T-helper 1 cell treated with Interleukin-12 subunit alpha and Interleukin-12 subunit beta and Interleukin-4 antibody, amounts not matched to agents 30 μg/mL and 1 μg/mL, for 36 hours (primary cell): Measurements from ENCODE around the gene UBAC2.

Experiments used
- H3K27ac Mint-ChIP-seq: one replicate; pipeline ENCODE4 v1.8.0; 2021; ENCODE audit warnings: mild to moderate bottlenecking, mixed read lengths
- H3K27me3 Mint-ChIP-seq: one replicate; pipeline ENCODE4 v1.8.0; 2021; ENCODE audit warnings: low read depth, mixed read lengths
- H3K36me3 Mint-ChIP-seq: one replicate; pipeline ENCODE4 v1.8.0; 2021; ENCODE audit warnings: low read depth, mixed read lengths
- H3K4me1 Mint-ChIP-seq: one replicate; pipeline ENCODE4 v1.8.0; 2021; ENCODE audit warnings: low read depth, mixed read lengths
- H3K4me3 Mint-ChIP-seq: one replicate; pipeline ENCODE4 v1.8.0; 2021; ENCODE audit warnings: mild to moderate bottlenecking, moderate library complexity, mixed read lengths
- H3K9me3 Mint-ChIP-seq: one replicate; pipeline ENCODE4 v1.8.0; 2021; ENCODE audit warnings: mixed read lengths

UBAC2 gene

DNA sequence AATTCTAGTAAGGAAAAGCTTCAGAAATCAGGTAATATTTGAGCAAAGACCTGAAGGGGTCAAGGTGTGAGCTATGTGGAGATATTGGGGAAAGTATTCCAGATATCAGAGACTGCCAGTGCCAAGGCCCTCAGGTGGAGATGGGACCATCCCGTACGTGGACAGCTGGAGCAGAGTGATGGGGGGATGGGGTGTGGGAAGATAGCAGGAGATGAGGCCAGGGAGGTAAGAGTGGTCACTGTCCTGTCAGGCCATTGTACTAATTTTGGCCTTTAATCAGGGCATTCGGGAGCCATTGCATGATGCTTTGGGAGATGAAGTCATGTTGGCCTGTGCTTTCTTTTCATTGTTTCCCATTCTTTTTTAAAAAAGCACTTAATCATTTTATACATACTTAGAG, 70.6 kb downstream of the UBAC2 start:
- Mint-ChIP-seq H3K27me3 (no peaks in the 10 kb centered on the region), H3K36me3 (peaks cover 34% of the 10 kb centered on the region), H3K4me3 (no peak overlapping the region), H3K4me1 (peaks cover 34% of the 10 kb centered on the region), H3K27ac (no peak overlapping the region), H3K9me3 (peaks cover 15% of the 10 kb centered on the region)

DNA sequence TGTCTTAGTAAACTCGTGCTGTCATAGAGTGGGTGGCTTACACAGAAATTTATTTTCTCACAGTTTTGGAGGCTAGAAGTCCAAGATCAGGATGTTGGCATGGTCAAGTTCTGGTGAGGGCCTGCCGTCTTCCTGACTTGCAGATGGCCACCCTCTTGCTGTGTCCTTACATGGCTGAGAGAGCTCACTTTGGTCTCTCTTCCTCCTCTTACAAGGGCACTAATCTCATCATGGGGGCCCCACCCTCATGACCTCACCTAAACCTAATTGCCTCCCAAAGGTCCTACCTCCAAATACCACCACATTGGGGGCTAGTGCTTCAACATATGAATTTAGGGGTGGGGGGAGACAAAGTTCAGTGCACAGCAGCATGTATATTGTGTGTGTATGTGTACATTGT, 71.8 kb downstream of the UBAC2 start:
- H3K4me1 Mint-ChIP-seq = peaks cover 39% of the 10 kb centered on the region
- no peaks in the 10 kb centered on the region for H3K27me3 Mint-ChIP-seq
- no peak overlapping the region for H3K4me3 Mint-ChIP-seq
- H3K9me3 Mint-ChIP-seq = peaks cover 15% of the 10 kb centered on the region
- H3K27ac Mint-ChIP-seq = no peak overlapping the region
- peaks cover 36% of the 10 kb centered on the region for H3K36me3 Mint-ChIP-seq

DNA sequence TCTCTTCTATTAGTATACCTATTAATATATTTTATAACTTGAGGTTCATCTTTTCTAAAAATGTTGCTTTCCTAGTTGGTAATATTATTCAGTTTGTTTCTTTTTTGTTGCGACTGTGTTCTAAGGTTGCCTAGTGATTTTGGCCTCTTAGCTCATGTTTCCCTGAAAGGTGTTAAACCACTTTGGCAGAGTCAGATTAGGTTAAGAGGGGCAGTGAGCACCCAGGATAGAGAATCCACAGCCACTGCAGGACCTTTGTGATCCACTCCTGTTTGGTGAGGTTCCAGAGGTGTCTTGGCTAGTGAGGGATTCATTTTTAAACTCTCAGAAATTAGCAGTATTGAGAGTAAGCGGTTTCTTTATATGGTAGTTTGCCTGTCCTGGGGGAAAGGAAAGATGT, 72.5 kb downstream of the UBAC2 start:
- peak overlapping the region; percentile 76 for H3K27ac Mint-ChIP-seq
- H3K36me3 Mint-ChIP-seq = peaks cover 35% of the 10 kb centered on the region
- H3K4me3 Mint-ChIP-seq = no peak overlapping the region
- H3K4me1 Mint-ChIP-seq = peaks cover 44% of the 10 kb centered on the region
- H3K27me3 Mint-ChIP-seq = no peaks in the 10 kb centered on the region
- peaks cover 15% of the 10 kb centered on the region for H3K9me3 Mint-ChIP-seq

DNA sequence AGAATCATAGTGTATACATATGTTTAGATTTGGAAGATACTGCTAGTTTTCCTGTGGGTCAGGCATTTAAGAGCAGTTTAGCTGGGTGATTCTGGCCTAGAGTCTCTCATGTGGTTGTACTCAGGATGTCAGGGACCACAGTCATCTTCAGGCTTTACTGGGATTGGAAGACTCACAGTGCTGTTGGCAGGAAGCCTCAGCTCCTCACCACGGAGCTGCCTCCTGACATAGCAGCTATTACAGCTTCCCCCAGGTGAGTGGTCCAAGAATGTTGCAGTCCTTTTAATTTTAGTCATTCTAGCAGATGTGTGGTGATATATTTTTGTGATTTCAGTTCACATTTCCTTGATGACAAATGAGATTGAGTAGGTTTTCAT, 74.4 kb downstream of the UBAC2 start:
- peak overlapping the region; percentile 24 for H3K27ac Mint-ChIP-seq
- H3K27me3 Mint-ChIP-seq = no peaks in the 10 kb centered on the region
- peaks cover 43% of the 10 kb centered on the region for H3K36me3 Mint-ChIP-seq
- peaks cover 15% of the 10 kb centered on the region for H3K9me3 Mint-ChIP-seq
- peaks cover 54% of the 10 kb centered on the region for H3K4me1 Mint-ChIP-seq
- H3K4me3 Mint-ChIP-seq = peak overlapping the region; percentile 7

DNA sequence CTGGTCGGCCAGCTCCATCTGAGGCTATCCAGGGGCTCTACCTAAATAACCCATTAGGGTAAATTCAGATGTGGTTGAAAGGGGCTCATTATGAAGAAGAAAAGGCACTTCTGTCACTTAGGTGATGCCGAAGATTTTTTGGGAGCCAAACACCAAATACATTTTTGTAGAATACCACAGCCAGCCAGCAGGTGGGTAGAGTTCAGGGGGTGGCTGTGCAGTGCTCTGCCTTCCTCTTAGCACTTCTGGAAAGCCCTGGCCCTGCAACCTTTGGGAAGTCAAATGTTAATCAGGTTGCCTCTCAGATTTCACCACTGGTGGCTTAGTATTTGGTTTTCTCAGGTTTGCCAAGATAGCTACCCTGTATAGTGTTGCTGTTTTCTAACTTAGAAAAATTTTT, 76.1 kb downstream of the UBAC2 start:
- H3K4me3 Mint-ChIP-seq = no peak overlapping the region
- H3K9me3 Mint-ChIP-seq = peaks cover 15% of the 10 kb centered on the region
- no peaks in the 10 kb centered on the region for H3K27me3 Mint-ChIP-seq
- H3K36me3 Mint-ChIP-seq = peaks cover 43% of the 10 kb centered on the region
- H3K27ac Mint-ChIP-seq = no peak overlapping the region
- peaks cover 59% of the 10 kb centered on the region for H3K4me1 Mint-ChIP-seq

DNA sequence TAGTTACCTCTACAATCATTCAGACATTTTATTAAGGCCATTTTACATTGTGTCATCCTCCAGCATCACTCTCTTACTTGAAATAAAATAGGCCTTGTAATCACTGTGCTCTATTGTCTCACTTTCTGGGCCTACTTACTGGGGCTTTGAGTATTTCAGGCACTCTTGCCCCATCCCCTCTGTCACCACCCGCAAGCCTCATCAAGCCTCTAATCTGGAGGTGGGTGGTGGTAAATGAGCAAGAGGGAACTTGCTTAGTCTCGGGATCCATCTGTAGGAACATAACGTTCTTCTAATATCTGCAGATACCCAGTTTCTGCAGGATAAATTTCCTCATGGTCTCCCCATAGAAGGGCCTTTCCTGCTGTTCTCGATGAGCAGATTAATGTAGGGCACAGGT, 77.0 kb downstream of the UBAC2 start:
- Mint-ChIP-seq H3K4me3 (no peak overlapping the region), H3K27me3 (no peaks in the 10 kb centered on the region), H3K27ac (no peak overlapping the region), H3K9me3 (peaks cover 7% of the 10 kb centered on the region), H3K4me1 (peaks cover 68% of the 10 kb centered on the region), H3K36me3 (peaks cover 37% of the 10 kb centered on the region)

DNA sequence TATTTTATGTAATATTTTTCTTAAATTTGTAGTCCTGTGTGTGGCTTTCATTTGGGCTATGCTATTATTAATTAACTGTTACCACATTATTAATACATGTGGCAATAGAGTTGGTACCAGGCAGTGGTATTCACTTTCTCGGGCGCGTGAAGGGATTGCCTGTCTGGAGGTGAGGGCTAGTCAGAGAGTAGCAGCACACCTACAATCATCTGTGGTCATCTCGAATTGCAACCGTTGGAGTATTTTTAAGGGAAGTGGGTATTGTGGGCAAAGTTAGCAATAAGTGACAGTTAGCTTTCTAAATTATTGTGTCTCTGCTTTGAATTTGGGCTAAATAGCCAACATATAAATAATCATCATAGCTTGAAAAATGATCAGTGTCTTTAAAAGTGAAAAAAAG, 77.5 kb downstream of the UBAC2 start:
- H3K9me3 Mint-ChIP-seq = peaks cover 1% of the 10 kb centered on the region
- H3K27me3 Mint-ChIP-seq = no peaks in the 10 kb centered on the region
- H3K4me3 Mint-ChIP-seq = no peak overlapping the region
- H3K4me1 Mint-ChIP-seq = peaks cover 71% of the 10 kb centered on the region
- no peak overlapping the region for H3K27ac Mint-ChIP-seq
- peaks cover 32% of the 10 kb centered on the region for H3K36me3 Mint-ChIP-seq

DNA sequence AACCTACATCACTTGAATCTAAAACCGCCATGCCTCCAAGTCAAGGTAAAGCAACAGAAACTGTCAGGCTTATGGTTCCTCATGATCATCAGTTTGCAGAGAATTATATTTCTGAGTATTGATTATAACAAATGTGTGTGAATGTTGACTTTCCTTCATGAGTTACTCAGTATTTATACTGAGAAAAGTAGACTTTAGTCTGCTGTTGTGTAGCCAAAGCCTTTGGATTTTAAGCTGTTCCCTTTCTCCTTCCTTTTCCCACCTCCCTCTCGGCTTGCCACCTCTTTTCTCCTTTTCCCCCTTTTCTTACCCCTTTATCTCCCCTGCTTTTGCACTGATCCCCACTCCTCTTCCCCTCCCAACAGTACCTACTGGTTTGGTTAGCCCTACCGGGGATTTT, 78.2 kb downstream of the UBAC2 start:
- H3K27ac Mint-ChIP-seq = no peak overlapping the region
- peaks cover 28% of the 10 kb centered on the region for H3K36me3 Mint-ChIP-seq
- no peak overlapping the region for H3K4me3 Mint-ChIP-seq
- H3K4me1 Mint-ChIP-seq = peaks cover 66% of the 10 kb centered on the region
- no peaks in the 10 kb centered on the region for H3K27me3 Mint-ChIP-seq
- H3K9me3 Mint-ChIP-seq = no peaks in the 10 kb centered on the region

DNA sequence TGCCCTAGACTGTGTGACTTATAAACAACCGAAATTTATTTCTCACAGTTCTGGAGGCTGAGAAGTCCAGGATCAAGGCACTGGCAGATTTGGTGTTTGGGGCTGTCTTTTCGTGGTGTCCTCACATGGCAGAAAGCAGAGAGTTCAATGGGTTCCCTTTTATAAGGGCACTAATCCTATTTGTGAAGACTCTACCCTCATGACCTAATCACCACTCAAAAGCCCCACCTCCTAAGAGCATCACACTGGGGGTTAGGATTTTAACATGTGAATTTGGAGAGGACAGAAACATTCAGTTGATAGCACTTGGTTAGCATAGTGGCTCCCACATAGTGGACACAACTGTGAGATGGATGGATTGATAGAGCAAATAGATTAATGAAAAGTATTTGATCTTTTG, 79.0 kb downstream of the UBAC2 start:
- H3K9me3 Mint-ChIP-seq = no peaks in the 10 kb centered on the region
- H3K27me3 Mint-ChIP-seq = no peaks in the 10 kb centered on the region
- no peak overlapping the region for H3K4me3 Mint-ChIP-seq
- peaks cover 61% of the 10 kb centered on the region for H3K4me1 Mint-ChIP-seq
- no peak overlapping the region for H3K27ac Mint-ChIP-seq
- H3K36me3 Mint-ChIP-seq = peaks cover 28% of the 10 kb centered on the region

DNA sequence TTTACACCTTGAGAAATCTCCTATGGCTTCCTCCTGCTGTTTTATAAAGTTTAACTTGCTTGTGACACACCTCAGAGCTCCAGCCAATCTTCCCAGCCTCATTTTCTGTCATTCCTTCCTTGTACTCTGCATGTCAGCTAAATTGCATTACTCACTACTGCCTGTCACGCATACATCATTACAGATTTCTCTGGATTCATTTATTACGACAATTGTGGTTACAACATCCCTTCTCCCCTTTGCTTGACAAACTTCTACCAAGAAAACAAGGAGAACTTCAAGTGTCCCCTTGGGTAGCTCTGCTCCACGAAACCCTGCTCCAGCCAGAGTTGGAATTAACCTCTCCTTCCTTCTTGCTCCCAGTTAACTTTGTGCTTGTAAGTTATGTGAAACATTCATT, 79.5 kb downstream of the UBAC2 start:
- peaks cover 25% of the 10 kb centered on the region for H3K36me3 Mint-ChIP-seq

DNA sequence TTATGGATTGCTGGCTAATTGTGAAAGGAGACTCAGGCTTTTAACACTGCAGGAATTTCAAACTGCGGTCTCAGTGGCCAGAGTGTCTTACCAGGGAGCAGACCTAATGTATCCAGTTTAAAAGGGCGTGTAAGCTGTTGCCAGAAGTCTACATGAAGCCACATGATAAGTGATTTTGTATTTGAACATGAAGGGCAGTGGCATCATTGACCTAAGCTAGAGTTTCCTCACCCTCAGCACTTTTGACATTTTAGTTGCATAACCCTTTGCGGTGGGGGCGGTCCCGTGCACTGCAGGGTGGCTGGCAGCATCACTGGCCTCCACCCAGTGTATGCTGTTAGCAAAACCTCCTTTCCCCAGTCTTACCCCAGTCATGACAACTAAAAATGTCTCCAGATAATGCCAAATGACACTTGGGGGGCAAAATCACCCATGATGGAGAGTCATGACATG, 81.2 kb downstream of the UBAC2 start:
- Mint-ChIP-seq H3K4me3 (no peak overlapping the region), H3K36me3 (peaks cover 28% of the 10 kb centered on the region), H3K27me3 (no peaks in the 10 kb centered on the region), H3K27ac (peak overlapping the region; percentile 29), H3K4me1 (peaks cover 48% of the 10 kb centered on the region), H3K9me3 (no peaks in the 10 kb centered on the region)

More for the DNA sequence above, 79.5 kb downstream of the UBAC2 start:
- H3K9me3 Mint-ChIP-seq = no peaks in the 10 kb centered on the region
- no peak overlapping the region for H3K4me3 Mint-ChIP-seq
- no peak overlapping the region for H3K27ac Mint-ChIP-seq
- H3K4me1 Mint-ChIP-seq = peaks cover 56% of the 10 kb centered on the region
- no peaks in the 10 kb centered on the region for H3K27me3 Mint-ChIP-seq

DNA sequence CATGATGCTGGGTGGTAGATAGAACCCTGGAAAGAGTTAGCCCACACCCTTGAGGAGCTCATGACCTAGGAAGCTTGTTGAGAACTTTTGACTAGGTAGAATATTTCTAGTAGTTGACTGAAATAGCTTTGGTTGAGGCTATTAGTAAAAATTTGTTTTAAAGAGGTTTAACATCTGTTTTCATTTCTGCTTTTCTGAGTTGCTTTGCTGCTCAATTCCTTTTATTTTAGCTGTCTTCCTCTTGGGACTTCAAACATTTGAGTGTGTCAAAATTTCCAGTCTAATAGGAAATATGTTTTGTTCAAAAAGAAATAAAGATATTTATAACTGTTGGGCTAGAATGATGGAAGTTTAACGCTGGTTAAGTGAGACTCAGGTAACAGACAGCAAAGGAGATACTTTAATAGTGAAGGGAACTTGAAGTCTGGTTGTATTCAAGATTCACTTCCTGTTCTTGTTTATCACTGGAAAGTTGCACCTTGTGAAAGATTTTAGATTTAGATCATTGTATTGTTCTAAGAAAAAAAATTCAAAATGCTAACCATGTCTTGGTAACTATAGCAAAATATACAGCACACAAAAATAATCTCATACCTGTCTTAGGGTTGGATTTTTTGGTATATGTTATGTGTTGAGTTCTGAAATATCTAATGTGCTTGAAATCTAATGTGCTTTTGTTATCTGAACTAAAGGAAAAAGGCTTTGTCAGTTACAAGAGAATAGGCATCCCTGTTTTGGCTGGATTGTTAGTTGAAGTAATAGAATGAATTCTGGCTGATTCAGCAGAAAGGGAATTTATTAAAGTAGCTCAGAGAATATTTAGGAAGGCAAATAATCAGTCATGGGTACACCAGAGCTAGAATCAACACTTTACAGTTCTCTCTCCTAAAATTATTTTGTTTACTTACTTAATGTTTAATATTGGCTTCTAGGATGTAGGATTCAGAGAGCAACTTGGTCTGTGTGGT, 81.9 kb downstream of the UBAC2 start:
- Mint-ChIP-seq H3K27ac (peak overlapping the region; percentile 47), H3K4me3 (peak overlapping the region; percentile 29), H3K4me1 (peaks cover 48% of the 10 kb centered on the region), H3K9me3 (no peaks in the 10 kb centered on the region), H3K36me3 (peaks cover 28% of the 10 kb centered on the region), H3K27me3 (no peaks in the 10 kb centered on the region)

DNA sequence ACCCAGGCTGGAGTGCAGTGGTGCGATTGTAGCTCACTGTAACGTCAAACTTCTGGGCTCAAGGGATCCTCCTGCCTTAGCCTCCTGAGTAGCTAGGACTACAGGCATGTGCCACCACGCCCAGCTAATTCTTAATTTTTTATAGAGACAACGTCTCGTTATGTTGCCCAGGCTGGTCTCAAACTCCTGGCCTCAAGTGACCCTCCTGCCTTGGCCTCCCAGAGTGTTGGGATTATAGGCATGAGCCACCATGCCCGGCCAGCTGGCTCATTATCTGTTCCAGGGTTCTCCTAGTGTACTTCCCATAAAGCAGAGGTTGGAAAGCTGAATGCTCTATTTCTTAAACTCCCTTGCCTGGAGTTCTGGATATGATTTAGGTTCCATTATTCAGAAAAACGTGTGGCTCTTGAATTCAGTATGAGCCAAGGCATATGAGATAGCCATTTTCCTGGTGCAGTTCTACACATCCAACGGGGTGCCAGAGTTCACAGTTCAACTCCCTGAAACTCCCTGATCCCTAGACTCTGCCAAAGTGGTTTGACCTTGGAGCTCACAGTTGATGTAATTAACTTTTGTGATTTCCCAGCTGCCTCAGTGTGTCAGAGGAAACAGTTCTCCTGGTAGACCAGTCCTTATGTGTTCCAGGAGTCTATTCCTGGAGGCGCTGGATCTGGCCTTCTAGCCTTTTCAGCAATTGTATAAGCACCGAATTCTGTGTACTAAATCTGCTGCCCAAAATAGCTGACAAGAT, 85.0 kb downstream of the UBAC2 start:
- Mint-ChIP-seq H3K27ac (no peak overlapping the region), H3K27me3 (no peaks in the 10 kb centered on the region), H3K4me3 (no peak overlapping the region), H3K9me3 (no peaks in the 10 kb centered on the region), H3K36me3 (peaks cover 22% of the 10 kb centered on the region), H3K4me1 (peaks cover 53% of the 10 kb centered on the region)

DNA sequence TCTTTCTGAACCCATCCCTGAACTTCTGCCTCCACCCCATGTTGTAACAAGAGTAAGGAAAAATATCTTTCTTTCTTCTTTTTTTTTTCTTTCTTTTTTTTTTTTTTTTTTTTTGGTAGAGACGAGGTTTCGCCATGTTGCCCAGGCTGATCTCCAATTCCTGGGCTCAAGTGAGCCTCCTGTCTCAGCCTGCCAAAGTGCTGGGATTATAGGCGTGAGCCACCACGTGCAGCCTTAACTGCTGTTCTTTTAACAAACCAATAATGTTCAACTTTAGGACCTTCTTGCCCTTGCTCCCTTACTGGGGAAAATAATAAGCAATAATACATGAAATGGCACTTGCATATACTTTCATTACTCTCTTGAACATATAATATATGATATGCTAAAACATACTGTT, 86.9 kb downstream of the UBAC2 start:
- peak overlapping the region; percentile 76 for H3K27ac Mint-ChIP-seq
- no peak overlapping the region for H3K4me3 Mint-ChIP-seq
- H3K27me3 Mint-ChIP-seq = no peaks in the 10 kb centered on the region
- H3K36me3 Mint-ChIP-seq = peaks cover 19% of the 10 kb centered on the region
- H3K9me3 Mint-ChIP-seq = no peaks in the 10 kb centered on the region
- peaks cover 43% of the 10 kb centered on the region for H3K4me1 Mint-ChIP-seq

DNA sequence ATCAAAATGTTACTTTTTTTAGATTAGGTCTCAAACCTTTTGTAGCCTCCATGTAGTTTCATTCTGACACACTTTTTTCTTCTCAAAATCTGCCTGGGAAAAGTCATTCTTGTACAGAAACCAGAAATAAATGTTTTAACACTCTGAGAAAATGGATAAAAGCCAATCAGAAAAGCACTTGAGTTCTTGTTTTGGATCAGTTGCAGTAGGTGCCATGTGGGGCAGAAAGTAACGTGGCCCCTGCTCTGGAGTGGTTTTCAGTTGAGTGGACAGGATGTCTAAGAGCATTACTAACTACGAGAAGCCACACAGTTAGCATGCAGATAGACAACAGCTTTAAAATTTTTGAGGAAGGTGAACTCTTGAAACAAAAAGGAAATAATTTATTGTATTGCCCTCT, 87.4 kb downstream of the UBAC2 start:
- Mint-ChIP-seq H3K4me3 (peak overlapping the region; percentile 24), H3K9me3 (no peaks in the 10 kb centered on the region), H3K27ac (peak overlapping the region; percentile 60), H3K27me3 (no peaks in the 10 kb centered on the region), H3K4me1 (peaks cover 41% of the 10 kb centered on the region), H3K36me3 (peaks cover 23% of the 10 kb centered on the region)
